ENCODE data around the gene DMBX1. TPM values are rescaled to one million over a fixed set of nuclear protein-coding genes. Genes with fewer than 3 reads are reported as not detected.

Gene DMBX1
- total RNA-seq, 2 experiments from 2014 or later, result not detected

- Histone ChIP-seq H3K4me2 (ENCODE audit: low read length) (no peak overlapping the region), H3K36me3 (ENCODE audit: insufficient read depth, low read length) (no peaks in the 10 kb centered on the region), H3K27ac (ENCODE audit: low read depth, low read length, poor library complexity, severe bottlenecking) (no peak overlapping the region), H2AFZ (ENCODE audit: low read length) (no peak overlapping the region), H3K79me2 (ENCODE audit: insufficient read depth, low read depth, low read length) (no peaks in the 10 kb centered on the region), H3K9me3 (ENCODE audit: low read length) (no peaks in the 10 kb centered on the region), H4K20me1 (ENCODE audit: insufficient read depth, low read length) (no peaks in the 10 kb centered on the region), H3K4me1 (ENCODE audit: insufficient read depth, low read length, poor library complexity, severe bottlenecking) (no peaks in the 10 kb centered on the region), H3K4me3 (ENCODE audit: low read depth, low read length, poor library complexity, severe bottlenecking) (no peak overlapping the region), H3K9me2 (ENCODE audit: insufficient read depth, low read length) (no peaks in the 10 kb centered on the region)
- no peak for DNase-seq (ENCODE audit: low spot score)
- intact Hi-C loops (cut with micrococcal nuclease; ENCODE audit: unreplicated experiment), result no loop called here
- POLR2A ChIA-PET, result no interaction called here
- no TSS peak for BruUV-seq (replicated peaks)
- CTCF ChIA-PET (ENCODE audit: unreplicated experiment), result no interaction called here
- TF ChIP-seq EZH2phosphoT487 (IDR thresholded peaks at IDR 0.05; ENCODE audit: borderline replicate concordance, low read depth, low read length) (no peak), CTCF (conservative IDR thresholded peaks at IDR 0.05; ENCODE audit: low read length) (no peak)
Measured at GRCh38 chr1:46480959-46481646, 8.5 kb upstream of the DMBX1 start.

GRCh38 chr1:46481961-46482360 lies 7.7 kb upstream of the DMBX1 start:
- TF ChIP-seq EZH2phosphoT487 (IDR thresholded peaks at IDR 0.05; ENCODE audit: borderline replicate concordance, low read depth, low read length) (no peak), CTCF (conservative IDR thresholded peaks at IDR 0.05; ENCODE audit: low read length) (no peak)
- ChIA-PET POLR2A (interaction anchor here (0.6 kb wide), 1 partner anchor 766 kb away, joined by 3 read pairs; no protein-coding TSS in a partner anchor), CTCF (ENCODE audit: unreplicated experiment) (no interaction called here)
- H3K4me1 ChIP-seq (ENCODE audit: insufficient read depth, low read length, poor library complexity, severe bottlenecking), result no peaks in the 10 kb centered on the region
- H3K9me2 ChIP-seq (ENCODE audit: insufficient read depth, low read length), result no peaks in the 10 kb centered on the region
- BruUV-seq (replicated peaks), result no TSS peak
- intact Hi-C loops (cut with micrococcal nuclease; ENCODE audit: unreplicated experiment), result no loop called here
- H2AFZ ChIP-seq (ENCODE audit: low read length), result no peak overlapping the region
- H3K36me3 ChIP-seq (ENCODE audit: insufficient read depth, low read length), result no peaks in the 10 kb centered on the region
- H3K4me2 ChIP-seq (ENCODE audit: low read length), result no peak overlapping the region
- H4K20me1 ChIP-seq (ENCODE audit: insufficient read depth, low read length), result no peaks in the 10 kb centered on the region
- no peak for DNase-seq (ENCODE audit: low spot score)
- no peaks in the 10 kb centered on the region for H3K79me2 ChIP-seq (ENCODE audit: insufficient read depth, low read depth, low read length)
- no peak overlapping the region for H3K27ac ChIP-seq (ENCODE audit: low read depth, low read length, poor library complexity, severe bottlenecking)
- no peak overlapping the region for H3K4me3 ChIP-seq (ENCODE audit: low read depth, low read length, poor library complexity, severe bottlenecking)
- no peaks in the 10 kb centered on the region for H3K9me3 ChIP-seq (ENCODE audit: low read length)

GRCh38 chr1:46483589-46483988 lies 6.0 kb upstream of the DMBX1 start:
- no peak overlapping the region for H2AFZ ChIP-seq (ENCODE audit: low read length)
- no peak overlapping the region for H3K4me3 ChIP-seq (ENCODE audit: low read depth, low read length, poor library complexity, severe bottlenecking)
- H3K9me2 ChIP-seq (ENCODE audit: insufficient read depth, low read length), result no peaks in the 10 kb centered on the region
- no peaks in the 10 kb centered on the region for H3K36me3 ChIP-seq (ENCODE audit: insufficient read depth, low read length)
- no peaks in the 10 kb centered on the region for H3K79me2 ChIP-seq (ENCODE audit: insufficient read depth, low read depth, low read length)
- POLR2A ChIA-PET, result interaction anchor here (1.3 kb wide), 1 partner anchor 11 kb away, joined by 3 read pairs; no protein-coding TSS in a partner anchor
- TF ChIP-seq EZH2phosphoT487 (IDR thresholded peaks at IDR 0.05; ENCODE audit: borderline replicate concordance, low read depth, low read length) (no peak), CTCF (conservative IDR thresholded peaks at IDR 0.05; ENCODE audit: low read length) (no peak)
- DNase-seq (ENCODE audit: low spot score), result no peak
- no peaks in the 10 kb centered on the region for H3K9me3 ChIP-seq (ENCODE audit: low read length)
- CTCF ChIA-PET (ENCODE audit: unreplicated experiment), result no interaction called here
- H3K4me2 ChIP-seq (ENCODE audit: low read length), result no peak overlapping the region
- intact Hi-C loops (cut with micrococcal nuclease; ENCODE audit: unreplicated experiment), result no loop called here
- no peaks in the 10 kb centered on the region for H3K4me1 ChIP-seq (ENCODE audit: insufficient read depth, low read length, poor library complexity, severe bottlenecking)
- no peaks in the 10 kb centered on the region for H4K20me1 ChIP-seq (ENCODE audit: insufficient read depth, low read length)
- BruUV-seq (replicated peaks), result no TSS peak
- no peak overlapping the region for H3K27ac ChIP-seq (ENCODE audit: low read depth, low read length, poor library complexity, severe bottlenecking)

All from OCI-LY7 (cell line).